A375 (cell line): ENCODE measurements around the gene RD3L. TPM values are rescaled to one million over a fixed set of nuclear protein-coding genes. Genes with fewer than 3 reads are reported as not detected.

Experiments
- total RNA-seq: library from RNA; depleted of rRNA; stranded (reverse); fragments of >200 nt; shearing (Covaris generic); gene quantifications from 2 replicates; pipeline ENCODE4 v1.2.3, GENCODE V29; 2014; rRNA removed

Gene RD3L
- not detected in 2 replicates for total RNA-seq

DNA sequence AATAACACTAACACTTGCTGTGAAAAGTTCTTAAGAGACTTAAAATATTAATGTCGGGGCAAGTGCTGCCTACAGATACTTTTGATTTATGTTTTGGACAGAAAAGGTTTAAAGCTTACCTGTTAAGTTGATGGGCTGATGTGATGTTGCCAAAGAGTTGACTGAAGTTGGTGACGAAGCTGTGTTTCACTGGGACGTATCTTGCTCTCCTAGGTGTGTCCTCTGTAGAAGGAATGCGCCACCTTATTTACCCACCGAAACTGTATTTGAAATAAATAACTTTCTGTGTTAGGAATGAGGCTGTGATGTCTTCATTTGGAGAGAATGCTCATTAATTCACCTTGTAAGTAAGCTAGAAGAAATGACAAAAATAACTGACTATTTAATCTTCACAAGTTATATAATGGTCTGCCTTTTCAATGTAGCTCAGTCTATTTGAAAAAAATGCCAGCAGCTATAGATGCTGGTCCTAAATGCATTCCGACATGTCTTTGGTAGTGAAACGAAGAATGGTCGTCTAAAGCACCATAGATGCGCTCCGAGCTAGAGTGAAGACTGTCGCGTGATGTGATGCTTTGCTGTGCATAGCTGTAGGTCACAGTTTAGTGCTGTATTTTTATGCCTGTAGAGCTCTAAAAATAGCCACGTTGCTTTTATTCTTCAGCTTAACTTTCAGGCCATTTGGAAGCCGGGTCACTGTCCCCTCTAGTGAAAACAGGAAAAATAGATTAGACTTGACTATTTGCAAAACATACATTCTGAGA lies at the start of gene RD3L:
Gene RD3L, minus strand, starts transcription at position 557 of the 764 bp plus-strand sequence. CDS start 834 bp downstream, outside the sequence.

DNA sequence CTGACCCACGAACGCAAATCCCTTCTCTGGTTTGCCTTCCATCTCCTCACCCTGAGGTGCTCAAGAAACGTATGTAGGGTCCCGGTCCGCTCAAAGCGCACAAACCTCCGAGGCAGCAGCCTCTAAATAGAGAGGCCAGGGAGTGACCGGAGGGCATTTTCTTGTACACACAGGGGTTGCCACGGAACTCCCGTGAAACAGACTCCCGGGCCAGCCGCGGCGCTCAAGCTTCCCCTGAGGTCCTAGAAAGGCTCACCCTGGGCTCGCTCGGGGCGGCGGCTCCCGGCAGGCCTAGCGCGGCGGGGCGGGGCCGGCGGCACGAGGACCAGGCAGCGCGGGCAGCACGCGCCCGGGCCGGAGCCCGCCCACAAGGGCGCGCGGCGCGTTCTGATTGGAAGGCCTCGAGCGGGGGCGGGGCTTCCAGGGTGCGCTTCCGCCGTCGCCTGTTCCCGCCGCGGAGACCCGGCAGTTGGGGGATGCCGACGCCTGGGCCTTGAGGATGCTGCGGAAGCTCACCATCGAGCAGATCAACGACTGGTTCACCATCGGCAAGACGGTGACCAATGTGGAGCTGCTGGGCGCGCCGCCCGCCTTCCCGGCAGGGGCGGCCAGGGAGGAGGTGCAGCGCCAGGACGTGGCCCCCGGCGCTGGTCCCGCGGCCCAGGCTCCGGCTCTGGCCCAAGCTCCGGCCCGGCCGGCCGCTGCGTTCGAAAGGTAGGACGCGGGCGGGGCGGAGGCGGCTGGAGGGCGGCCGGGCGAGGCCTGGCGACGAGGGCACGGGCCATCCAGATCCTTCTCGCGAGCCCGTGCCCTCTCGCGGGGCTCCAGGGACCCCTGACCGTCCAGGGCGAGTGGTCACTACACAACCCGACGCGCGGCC lies 14.1 kb downstream of the RD3L start, which contains the start of gene TDRD9:
Gene TDRD9, plus strand, starts transcription at position 446 of the 880 bp plus-strand sequence. Its CDS starts 54 bp downstream, at position 500.

Other genes starting within 250 kb of the RD3L start
- gene XRCC3, start 227.1 kb downstream of the RD3L start, total RNA-seq: 40.6 and 43.3 TPM in 2 replicates
- gene ZFYVE21, start 226.7 kb downstream of the RD3L start, total RNA-seq: 13.8 and 15.4 TPM in 2 replicates
- 6.1 and 7.7 TPM in 2 replicates for gene PPP1R13B, start 95.0 kb downstream of the RD3L start, total RNA-seq
- not detected in 2 replicates for gene TDRD9, start 14.1 kb downstream of the RD3L start, total RNA-seq
- gene ASPG, start 143.2 kb upstream of the RD3L start, total RNA-seq: not detected in 2 replicates
- gene KIF26A, start 196.1 kb upstream of the RD3L start, total RNA-seq: not detected in 2 replicates